ENCODE data around the gene DNAH14.

Gene DNAH14

DNA sequence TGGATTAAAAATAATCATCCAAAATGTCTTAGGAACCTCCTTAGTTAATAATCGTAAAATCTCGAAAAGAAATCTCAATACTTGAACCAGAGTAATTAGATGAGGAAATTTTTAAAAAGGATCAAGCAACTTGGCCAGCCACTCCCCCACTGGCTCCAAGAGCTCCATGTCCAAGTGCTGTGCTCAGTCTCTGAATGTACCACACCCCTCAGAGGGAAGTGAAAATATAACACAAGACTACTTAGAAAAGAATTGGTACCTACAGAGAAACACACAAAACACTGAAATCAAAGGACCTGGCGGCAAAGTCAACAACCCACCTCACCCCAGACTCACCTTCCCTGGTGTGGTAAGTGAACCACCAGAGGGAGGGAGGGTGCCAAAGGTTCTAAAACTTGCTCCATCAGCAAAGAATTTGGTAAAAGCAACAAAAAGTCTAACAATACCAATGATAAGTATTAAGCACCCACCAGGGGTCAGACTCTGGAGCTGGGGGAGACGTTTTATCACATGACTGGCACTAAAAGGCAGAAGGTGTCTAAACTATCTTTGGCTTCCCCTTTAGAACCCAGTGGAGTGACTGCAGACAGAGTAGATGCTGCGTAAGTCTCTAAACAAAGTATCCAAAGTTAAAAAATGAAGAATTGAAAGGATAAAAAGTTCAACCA, 484.4 kb downstream of the DNAH14 start:
- no peak for DNase-seq

- DNase-seq: no peak
Measured at GRCh38 chr1:225415307-225415706, 485.8 kb downstream of the DNAH14 start.

DNA sequence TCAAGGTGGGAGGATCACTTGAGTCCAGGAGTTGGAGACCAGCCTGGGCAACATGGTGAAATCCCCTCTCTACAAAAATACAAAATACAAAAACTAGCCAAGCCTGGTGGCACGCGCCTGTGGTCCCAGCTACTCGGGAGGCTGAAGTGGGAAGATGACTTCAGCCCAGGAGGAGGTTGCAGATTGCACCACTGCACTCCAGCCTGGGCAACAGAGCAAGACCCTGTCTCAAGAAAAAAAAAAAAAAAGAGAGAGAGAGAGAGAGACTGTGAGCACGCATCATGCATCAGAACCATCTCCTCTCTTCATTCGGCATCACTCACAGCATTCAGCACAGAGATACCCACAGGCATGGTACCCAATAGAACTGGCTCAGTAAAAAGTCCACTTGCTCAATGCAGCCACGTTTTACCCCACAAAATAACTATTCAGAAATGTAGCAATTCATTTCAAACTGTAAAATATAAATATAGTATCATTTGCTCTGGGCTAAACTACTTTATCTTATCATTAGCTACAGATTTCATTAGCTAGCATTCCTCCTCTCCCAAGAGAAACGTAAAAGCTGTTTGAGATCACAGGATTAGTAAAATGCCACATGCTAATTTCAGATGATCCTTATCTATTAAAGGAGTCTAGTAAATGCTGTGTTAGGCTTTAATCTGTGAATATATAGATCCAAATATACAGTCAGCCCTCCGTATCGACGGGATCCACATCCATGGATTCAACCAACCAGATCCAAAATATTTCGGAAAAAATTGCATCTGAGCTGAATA, 486.7 kb downstream of the DNAH14 start:
- DNase-seq: no peak

DNA sequence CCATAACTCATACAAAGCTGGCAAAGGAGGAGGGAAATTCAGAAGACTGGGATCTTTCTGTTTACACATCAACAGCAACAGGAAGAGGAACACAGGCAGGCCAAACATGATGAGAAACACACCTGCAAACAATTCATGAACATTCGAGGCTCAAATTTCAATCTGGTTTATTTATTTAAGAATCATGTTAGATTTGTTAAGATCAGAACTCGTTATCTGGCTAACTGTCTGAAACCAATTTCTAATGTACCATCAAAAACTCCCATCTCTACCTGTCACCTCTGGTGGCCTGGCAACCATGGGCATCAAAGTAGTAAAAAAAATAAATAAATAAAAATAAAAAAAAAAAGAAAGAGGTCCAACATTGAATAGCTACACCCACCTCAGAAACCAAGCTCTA, 488.6 kb downstream of the DNAH14 start:
- no peak for DNase-seq

- DNase-seq: no peak
Measured at GRCh38 chr1:225418598-225418997, 489.1 kb downstream of the DNAH14 start.

DNA sequence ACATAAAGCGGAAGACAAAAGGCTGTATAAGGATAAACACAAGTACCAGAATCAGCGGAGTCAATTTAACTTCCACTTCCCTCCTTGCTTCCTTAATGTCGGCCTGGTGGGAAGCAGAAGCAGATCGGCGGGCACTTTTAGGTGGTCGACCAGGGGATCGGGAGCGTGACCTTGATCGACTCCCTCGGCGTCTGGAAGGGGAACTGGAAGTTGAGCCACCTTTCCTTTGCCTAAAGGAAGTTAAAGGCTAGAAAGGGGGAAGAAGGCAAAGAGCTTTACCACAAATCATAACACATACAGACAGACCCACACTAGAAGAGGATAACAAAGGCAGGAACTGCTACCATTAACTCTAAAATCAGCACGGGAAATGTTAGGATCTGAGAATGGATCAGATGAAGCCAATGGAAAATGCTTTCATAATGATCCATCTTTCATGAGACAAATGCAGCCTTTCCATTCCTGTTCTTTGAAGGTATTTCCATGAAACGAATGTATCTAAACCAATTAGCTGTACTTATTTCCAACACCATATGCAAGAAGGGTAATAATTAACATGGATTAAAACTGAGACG, 492.6 kb downstream of the DNAH14 start:
- DNase-seq: no peak

GRCh38 chr1:225422795-225423517, 493.5 kb downstream of the DNAH14 start:
- no peak for DNase-seq

DNA sequence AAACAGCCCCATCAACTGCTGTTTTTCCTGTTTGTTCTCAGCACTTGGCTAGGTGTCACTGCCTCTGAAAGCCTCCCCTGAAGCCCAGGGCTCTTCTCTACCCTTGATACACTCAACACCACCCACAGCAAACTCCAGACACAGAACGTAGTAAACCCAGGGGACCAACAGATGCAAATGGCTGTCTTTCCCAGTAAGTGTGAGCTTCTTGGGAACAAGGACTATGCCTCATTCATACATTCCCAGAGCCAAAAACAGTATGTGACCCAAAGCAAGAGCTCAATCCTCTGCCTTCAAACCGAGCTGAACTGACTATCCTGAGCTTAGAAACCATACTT, 494.0 kb downstream of the DNAH14 start:
- DNase-seq: no peak

GRCh38 chr1:225424562-225425200, 495.2 kb downstream of the DNAH14 start:
- no peak for DNase-seq

DNA sequence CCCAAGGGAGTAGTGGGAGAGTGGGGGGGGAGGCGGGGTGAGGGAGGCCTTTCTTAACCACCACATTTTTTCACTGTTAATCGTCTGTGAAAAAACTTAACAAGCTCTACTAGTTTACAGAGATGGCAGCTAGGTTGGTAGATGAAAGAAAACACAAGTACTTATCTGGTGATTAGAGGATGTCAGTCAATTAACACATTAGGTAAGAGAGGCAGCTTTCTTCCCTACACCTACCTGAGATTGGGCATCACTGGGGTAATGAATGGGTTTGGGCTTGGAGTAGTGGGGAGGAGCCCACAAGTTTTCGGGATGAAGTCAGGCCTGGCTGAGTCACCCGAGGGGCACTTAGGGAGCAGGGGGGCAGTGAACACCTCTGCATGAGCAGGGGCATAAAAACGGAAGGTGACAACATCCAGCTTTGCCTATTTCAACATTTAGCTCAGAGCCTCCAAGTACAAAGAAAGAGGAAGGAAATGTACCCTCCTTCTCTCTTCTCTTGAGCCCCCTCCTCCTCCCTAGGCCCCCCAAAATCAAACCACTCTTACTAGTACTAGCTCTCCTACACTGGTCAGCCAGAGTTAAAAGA, 495.8 kb downstream of the DNAH14 start:
- no peak for DNase-seq

- DNase-seq: peak; percentile 13
Measured at GRCh38 chr1:225426395-225427234, 497.1 kb downstream of the DNAH14 start.

DNA sequence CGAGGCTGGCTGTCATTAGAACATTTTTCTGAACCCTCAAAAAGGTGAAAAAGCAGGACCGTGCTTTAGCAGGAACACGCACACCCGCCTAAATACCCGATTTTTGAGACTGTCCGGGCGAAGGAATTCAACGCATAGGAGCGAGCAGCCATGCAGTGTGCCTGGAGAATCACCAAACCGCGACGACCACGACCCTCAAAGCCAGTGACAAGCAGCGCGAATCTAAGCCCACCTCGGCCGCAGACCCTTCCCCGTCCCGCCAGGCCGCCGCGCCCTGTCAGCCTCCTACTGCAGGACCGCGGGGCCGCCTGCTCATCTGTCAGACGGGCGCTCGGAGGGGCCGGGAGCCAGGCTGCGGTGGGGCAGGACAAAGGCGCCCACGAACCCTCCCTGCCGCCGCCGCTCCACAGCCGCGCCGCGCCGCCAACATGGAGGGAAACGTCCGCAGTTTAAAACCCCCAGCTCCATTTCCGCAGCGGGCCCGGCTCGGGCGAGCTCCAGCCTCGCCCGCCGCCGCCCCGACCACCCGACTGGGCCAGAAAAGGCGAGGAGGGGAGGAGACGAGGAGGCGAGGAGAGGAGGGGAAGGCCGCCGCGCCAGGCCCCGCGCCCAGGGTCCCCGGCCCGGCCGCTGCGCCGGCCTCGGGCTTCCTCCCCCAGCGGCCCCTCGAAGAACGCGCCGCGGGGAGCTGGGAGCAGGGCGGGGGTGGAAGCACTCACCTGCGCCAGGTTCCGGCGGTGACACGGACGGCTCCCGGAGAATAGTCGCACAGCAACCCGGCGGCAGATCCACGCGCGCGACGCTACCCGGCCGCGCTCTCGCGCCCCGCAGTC, 498.0 kb downstream of the DNAH14 start, which contains the start of gene LBR:
Gene LBR (minus strand): TSS at position 804 of the 833 bp plus-strand sequence. CDS start 3,963 bp downstream, outside the sequence.
- DNase-seq: no peak

DNA sequence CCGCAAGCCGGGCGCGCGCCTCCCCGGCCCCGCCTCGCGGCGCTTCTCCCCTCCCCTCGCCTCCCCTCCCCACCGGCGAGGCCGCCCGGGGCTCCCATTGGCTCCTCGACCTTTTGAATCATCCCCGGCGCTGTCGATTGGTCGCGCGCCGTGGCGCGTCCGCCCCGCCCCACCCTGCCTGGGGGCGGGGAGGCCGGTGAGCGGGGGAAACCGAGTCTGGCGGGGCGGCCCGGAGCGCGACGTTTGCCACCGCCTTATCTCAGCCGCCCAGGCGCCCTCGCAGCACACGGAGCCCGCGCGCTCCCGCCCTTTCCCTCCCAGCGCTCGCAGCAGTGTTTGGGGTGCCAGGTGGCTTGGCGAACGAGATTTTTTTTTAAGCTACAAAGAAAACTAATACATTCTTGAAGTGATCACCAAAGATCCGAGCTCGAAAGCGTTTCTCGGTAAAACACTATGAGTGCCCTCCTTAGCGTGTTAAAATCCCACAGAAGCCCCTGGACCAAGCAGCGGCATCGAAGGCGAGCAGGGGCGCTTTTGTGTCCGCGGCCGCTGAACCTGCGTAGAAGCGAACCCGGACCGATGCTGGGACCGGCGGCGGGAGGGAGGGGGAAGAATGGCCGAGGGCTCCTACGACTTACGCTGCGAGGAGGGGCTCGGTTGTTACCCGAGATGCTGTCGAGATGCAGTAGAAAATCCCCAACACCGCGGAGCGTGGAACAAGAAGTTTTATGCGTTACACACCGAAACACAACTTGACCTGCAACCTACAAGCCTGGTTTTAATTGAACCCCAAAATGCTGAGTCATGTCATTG, 498.8 kb downstream of the DNAH14 start:
- DNase-seq: peak; percentile 90

- DNase-seq: no peak
Measured at GRCh38 chr1:225428881-225429455, 499.5 kb downstream of the DNAH14 start.

DNA sequence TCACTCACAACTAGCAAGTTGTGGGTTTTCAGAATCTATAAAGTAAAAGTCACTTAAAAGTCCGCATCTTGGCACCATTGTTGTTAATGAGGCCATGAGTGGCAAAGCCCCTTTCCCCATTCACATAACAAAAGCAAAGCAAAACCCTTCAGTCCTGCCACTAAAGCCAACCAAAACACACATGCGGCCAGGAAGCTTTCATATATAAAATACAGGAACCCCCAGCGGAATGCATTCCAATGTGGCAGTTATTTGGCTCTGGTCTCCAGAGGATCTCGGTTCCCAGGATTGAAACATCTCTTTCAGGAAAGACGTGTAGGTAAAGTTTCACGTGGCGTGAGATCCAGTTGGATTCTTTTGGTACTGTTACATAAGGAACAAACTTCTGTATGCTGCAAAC, 500.8 kb downstream of the DNAH14 start:
- DNase-seq: no peak

GRCh38 chr1:225431081-225431863, 501.8 kb downstream of the DNAH14 start:
- no peak for DNase-seq

- DNase-seq: no peak
Measured at GRCh38 chr1:225434046-225434445, 504.6 kb downstream of the DNAH14 start.

DNA sequence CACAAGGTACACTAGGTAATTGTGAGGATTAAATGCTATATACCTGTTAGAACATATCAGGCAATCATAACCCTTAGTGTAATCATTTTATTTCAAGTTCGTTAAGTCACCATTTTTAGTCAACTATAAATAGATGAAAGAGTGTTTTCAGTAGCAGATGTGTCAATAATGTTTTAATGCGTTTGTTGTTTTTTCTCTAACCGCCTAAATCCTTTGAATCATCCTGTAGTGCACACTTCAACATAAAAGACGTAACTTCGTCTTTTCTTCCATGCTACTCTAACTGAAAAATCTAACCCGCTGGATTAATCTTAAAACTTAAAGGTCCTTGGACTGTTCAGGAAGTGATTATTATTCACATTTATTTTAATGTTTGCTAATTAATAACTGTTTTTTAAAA, 505.6 kb downstream of the DNAH14 start:
- no peak for DNase-seq

- no peak for DNase-seq
Measured at GRCh38 chr1:225435487-225435886, 506.0 kb downstream of the DNAH14 start.
